Measurements from ENCODE around the gene CDH13. TPM values are rescaled to one million over a fixed set of nuclear protein-coding genes. Genes with fewer than 3 reads are reported as not detected.

Gene CDH13
- polyA plus RNA-seq, 1 experiment = 113 TPM

DNA sequence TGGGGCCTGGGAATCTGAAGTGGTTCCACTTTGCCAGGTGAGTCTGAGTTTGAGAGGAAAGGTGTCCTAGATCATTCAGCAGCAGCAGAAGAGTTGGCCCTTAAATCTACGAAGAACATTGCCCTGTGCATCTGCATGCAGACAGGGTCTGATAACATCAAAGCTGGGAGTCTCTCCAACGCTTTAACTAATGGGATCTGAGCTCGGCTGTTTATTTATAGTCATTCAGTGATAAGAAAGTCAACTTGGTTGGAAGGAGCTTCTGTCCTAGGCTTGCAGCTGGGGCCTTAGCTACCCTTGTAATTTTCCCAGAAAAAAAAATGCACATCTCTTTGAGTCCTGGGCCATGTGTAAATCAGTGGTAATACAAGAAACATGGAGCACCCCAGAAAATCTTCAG lies 763.0 kb downstream of the CDH13 start:
- no peaks in the 10 kb centered on the region for H3K36me3 ChIP-seq (ENCODE audit: control insufficient read depth, insufficient read depth, low read length)
- ChIA-PET CTCF (no interaction called here), POLR2A (no interaction called here)
- no peak for DNase-seq (ENCODE audit: low read depth)
- TF ChIP-seq, protein P1, sequence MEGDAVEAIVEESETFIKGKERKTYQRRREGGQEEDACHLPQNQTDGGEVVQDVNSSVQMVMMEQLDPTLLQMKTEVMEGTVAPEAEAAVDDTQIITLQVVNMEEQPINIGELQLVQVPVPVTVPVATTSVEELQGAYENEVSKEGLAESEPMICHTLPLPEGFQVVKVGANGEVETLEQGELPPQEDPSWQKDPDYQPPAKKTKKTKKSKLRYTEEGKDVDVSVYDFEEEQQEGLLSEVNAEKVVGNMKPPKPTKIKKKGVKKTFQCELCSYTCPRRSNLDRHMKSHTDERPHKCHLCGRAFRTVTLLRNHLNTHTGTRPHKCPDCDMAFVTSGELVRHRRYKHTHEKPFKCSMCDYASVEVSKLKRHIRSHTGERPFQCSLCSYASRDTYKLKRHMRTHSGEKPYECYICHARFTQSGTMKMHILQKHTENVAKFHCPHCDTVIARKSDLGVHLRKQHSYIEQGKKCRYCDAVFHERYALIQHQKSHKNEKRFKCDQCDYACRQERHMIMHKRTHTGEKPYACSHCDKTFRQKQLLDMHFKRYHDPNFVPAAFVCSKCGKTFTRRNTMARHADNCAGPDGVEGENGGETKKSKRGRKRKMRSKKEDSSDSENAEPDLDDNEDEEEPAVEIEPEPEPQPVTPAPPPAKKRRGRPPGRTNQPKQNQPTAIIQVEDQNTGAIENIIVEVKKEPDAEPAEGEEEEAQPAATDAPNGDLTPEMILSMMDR (IDR thresholded peaks at IDR 0.05; ENCODE audit: insufficient read depth, low read depth, low read length) = no peak
- H3K4me3 ChIP-seq (ENCODE audit: low read depth, low read length) = no peak overlapping the region
- H3K27me3 ChIP-seq (ENCODE audit: control insufficient read depth, insufficient read depth, low read length) = no peaks in the 10 kb centered on the region

DNA sequence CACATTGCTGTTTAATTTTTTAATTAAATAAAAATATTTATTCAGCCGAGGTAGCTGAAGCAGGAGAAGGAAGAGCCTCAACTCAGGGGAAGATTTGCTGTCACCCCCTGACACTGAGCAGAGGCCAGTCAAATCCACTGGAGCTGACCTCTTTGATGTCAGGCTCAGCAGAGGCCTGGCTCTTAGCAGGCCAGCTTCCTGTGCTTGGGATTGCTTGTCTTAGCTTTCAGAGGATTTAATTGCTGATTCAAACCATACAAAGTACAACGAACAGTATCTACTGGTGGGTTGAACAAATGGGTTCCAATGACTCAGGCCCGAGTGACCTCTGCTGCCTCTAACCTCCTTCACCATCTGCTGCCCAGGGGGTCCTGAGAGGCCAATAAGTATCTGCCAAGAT lies 764.0 kb downstream of the CDH13 start:
- POLR2A ChIA-PET = no interaction called here
- Histone ChIP-seq H3K36me3 (ENCODE audit: control insufficient read depth, insufficient read depth, low read length) (no peaks in the 10 kb centered on the region), H3K27me3 (ENCODE audit: control insufficient read depth, insufficient read depth, low read length) (no peaks in the 10 kb centered on the region), H3K4me3 (ENCODE audit: low read depth, low read length) (no peak overlapping the region)
- CTCF ChIA-PET = interaction anchor here (1.0 kb wide), 1 partner anchor 34 kb away, joined by 3 read pairs; no protein-coding TSS in a partner anchor
- DNase-seq (ENCODE audit: low read depth) = no peak
- TF ChIP-seq, protein P1 (IDR thresholded peaks at IDR 0.05; ENCODE audit: insufficient read depth, low read depth, low read length) = no peak

DNA sequence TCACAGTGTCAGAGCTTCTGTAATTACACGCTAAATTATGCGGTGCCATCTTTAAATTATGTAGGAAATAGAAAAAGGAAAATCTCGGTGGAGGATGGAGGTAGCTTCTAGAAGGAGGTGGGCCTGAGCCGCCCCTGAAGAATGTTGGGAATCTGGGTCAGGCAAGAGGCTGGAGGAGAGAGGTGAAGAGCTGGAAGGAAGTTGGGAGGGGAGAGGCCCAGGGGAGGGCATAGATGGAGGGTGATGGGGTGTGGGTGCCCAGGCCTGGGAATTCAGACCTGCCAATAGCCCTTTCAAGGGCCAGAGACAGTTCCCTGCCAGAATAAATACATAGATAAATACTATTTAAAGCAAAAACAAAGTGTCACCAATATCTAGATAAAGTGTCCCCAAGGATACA lies 766.0 kb downstream of the CDH13 start:
- Histone ChIP-seq H3K36me3 (ENCODE audit: control insufficient read depth, insufficient read depth, low read length) (no peaks in the 10 kb centered on the region), H3K4me3 (ENCODE audit: low read depth, low read length) (no peak overlapping the region), H3K27me3 (ENCODE audit: control insufficient read depth, insufficient read depth, low read length) (no peaks in the 10 kb centered on the region)
- POLR2A ChIA-PET = no interaction called here
- TF ChIP-seq, protein P1 (IDR thresholded peaks at IDR 0.05; ENCODE audit: insufficient read depth, low read depth, low read length) = no peak
- no peak for DNase-seq (ENCODE audit: low read depth)
- CTCF ChIA-PET = no interaction called here

DNA sequence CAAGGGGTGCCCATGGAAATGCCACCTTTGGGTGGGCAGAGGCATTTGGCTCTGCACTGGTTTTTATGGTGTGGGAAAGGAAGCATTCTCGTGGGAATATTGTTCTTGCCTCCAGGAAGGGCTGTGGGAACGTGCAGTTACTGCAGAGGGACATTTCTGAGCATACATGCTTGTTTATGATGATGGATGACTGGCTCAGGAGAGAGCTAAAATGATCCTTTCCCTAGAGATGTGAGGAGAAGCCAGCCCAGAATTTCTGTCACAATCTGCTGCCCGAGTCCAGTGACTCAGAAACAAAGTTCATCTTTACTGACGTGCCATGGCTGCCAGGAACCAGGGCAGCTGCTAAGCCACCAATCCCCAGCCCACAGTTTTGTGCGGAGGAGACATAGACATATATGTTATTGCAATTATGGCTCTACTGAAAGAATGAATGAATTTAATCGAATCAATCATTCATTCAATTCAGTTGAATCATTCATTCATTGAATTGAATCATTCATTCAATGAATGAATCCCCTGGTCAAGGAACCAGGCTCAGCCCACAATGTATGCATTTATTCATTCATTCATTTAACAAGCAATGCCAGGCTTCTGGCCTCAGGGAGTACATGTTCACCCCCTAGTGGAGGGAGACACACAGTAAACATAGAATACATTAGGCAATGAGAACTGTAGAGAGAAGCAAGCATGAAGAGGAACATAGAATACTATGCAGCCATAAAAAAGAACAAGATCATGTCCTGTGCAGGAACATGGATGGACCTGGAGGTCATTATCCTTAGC lies 766.6 kb downstream of the CDH13 start:
- Histone ChIP-seq H3K36me3 (ENCODE audit: control insufficient read depth, insufficient read depth, low read length) (no peaks in the 10 kb centered on the region), H3K27me3 (ENCODE audit: control insufficient read depth, insufficient read depth, low read length) (no peaks in the 10 kb centered on the region), H3K4me3 (ENCODE audit: low read depth, low read length) (no peak overlapping the region)
- no peak for DNase-seq (ENCODE audit: low read depth)
- ChIA-PET POLR2A (no interaction called here), CTCF (interaction anchor here (0.6 kb wide), 1 partner anchor 25 kb away, joined by 4 read pairs; no protein-coding TSS in a partner anchor)
- TF ChIP-seq, protein P1 (IDR thresholded peaks at IDR 0.05; ENCODE audit: insufficient read depth, low read depth, low read length) = 0 out of 2 replicates have a peak, but pooled peaks have one; percentile 6

DNA sequence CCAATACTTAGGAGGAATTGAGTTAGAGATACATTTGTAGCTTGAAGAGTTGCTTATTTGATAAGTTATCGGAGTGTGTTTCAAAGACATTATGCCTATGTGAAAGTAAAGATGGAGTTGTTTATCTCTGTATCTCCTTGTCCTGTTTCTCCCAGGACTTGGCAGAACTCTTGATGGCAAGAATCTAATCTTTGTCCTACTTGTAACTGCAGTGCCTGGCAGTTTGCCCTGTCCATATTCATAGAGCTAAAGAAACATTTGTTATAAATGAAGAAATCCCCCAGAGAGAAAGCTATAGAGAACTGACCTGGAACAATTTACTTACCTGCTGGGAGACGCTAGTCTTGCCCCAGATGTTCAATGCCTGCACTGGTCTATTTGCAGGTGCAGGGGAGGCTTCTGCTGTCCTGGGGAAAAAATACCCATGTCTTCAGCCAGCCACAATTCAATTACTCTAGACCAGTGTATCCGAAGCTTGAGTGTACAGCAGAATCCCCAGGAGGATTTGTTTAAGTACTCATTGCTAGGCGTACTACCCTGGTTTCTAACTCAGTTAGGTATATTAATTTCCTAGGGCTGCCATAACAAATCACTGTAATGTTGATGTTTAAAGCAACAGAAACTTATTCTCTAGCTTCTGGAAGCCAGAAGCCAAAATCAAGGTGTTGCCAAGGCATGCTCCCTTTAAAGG lies 771.0 kb downstream of the CDH13 start:
- Histone ChIP-seq H3K4me3 (ENCODE audit: low read depth, low read length) (no peak overlapping the region), H3K27me3 (ENCODE audit: control insufficient read depth, insufficient read depth, low read length) (no peaks in the 10 kb centered on the region), H3K36me3 (ENCODE audit: control insufficient read depth, insufficient read depth, low read length) (no peaks in the 10 kb centered on the region)
- DNase-seq (ENCODE audit: low read depth) = no peak
- POLR2A ChIA-PET = no interaction called here
- CTCF ChIA-PET = no interaction called here
- TF ChIP-seq, protein P1 (IDR thresholded peaks at IDR 0.05; ENCODE audit: insufficient read depth, low read depth, low read length) = no peak
